Rectal smooth muscle tissue (tissue), 1 donor: ENCODE results near the gene TMCO4.
"Not testable (repeated sequence)": the region's sequence is repeated elsewhere in the genome, so short reads cannot be mapped to it uniquely, and the experiment has no call there.

Source experiments
- H3K27ac ChIP-seq: one replicate; pipeline ENCODE4 v1.7.0; 2013; ENCODE audit warnings: low read depth, low read length, inconsistent platforms
- H3K27me3 ChIP-seq: one replicate; pipeline ENCODE4 v1.7.0; 2013; ENCODE audit warnings: low read length; ENCODE audit not compliant: control insufficient read depth, insufficient read depth
- H3K36me3 ChIP-seq: one replicate; pipeline ENCODE4 v1.7.0; 2013; ENCODE audit warnings: low read length; ENCODE audit not compliant: control insufficient read depth, insufficient read depth
- H3K4me1 ChIP-seq: one replicate; pipeline ENCODE4 v1.7.0; 2013; ENCODE audit warnings: low read length; ENCODE audit not compliant: control insufficient read depth, insufficient read depth
- H3K4me3 ChIP-seq: one replicate; pipeline ENCODE4 v1.7.0; 2013; ENCODE audit warnings: low read length
- H3K9ac ChIP-seq: one replicate; pipeline ENCODE4 v1.7.0; 2013; ENCODE audit warnings: low read length

Gene TMCO4

DNA sequence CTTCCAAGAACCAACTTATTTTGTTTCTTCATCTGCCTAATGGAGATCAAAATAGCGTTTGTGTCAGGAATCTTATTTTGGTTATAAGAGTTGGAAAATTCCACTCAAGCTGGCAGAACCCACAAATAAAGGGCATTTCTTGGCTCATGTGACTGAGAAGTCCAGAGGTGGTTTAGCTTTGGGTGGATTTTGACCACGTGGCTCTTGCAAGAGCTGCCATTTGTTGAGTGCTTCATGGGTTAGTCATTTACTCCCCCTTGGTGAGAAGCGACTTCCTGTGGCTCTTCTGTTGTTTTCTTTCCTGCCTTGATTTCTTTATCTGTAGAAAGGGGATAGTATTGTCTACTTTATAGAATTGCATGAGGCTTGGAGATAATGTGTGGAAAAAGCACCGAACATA, 24.8 kb upstream of the TMCO4 start:
- H3K4me3 ChIP-seq = no peak overlapping the region
- no peaks in the 10 kb centered on the region for H3K27me3 ChIP-seq
- no peak overlapping the region for H3K9ac ChIP-seq
- H3K27ac ChIP-seq = no peak overlapping the region
- no peaks in the 10 kb centered on the region for H3K36me3 ChIP-seq
- H3K4me1 ChIP-seq = no peaks in the 10 kb centered on the region

DNA sequence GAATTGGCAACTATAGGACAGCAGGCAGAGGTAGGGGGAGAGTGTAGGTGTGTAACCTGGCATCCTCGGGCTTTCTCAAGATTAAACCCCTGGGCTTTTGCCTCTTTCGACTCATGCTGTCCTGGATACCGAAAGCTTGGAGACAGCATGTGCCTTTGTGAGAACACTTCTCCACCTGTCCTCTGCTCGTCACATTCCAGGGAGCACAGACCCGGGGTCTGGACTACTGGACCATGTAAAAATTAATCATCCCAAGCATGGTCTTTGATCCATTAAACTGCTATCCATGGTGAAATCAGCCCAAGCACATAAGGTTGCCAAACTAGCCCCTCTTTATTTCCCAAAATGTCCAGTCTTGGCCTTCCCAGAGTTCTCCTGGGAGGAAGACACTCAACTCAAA, 24.3 kb upstream of the TMCO4 start:
- Histone ChIP-seq H3K4me3 (no peak overlapping the region), H3K9ac (no peak overlapping the region), H3K4me1 (no peaks in the 10 kb centered on the region), H3K36me3 (no peaks in the 10 kb centered on the region), H3K27ac (no peak overlapping the region), H3K27me3 (no peaks in the 10 kb centered on the region)

DNA sequence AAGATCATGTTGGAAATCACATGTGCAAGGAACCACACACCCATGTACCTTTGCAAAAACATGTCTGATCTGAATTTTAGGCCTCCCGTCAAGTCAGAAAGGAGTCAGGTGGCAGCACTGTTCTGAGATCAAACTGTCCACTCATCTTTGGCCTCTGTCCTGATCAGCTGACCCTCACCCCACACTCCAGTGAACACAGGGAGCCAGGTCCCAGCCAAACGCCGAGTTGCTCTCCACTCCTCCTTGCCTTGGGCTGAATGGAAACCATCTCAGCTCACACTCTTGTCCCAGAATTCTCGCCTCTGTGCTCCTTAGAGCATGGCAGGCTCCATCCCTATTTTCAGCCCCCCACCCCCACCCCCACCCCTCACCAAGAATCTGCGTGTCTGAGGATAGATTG, 20.0 kb upstream of the TMCO4 start:
- Histone ChIP-seq H3K4me1 (no peaks in the 10 kb centered on the region), H3K9ac (no peak overlapping the region), H3K4me3 (no peak overlapping the region), H3K36me3 (no peaks in the 10 kb centered on the region), H3K27ac (no peak overlapping the region), H3K27me3 (no peaks in the 10 kb centered on the region)

DNA sequence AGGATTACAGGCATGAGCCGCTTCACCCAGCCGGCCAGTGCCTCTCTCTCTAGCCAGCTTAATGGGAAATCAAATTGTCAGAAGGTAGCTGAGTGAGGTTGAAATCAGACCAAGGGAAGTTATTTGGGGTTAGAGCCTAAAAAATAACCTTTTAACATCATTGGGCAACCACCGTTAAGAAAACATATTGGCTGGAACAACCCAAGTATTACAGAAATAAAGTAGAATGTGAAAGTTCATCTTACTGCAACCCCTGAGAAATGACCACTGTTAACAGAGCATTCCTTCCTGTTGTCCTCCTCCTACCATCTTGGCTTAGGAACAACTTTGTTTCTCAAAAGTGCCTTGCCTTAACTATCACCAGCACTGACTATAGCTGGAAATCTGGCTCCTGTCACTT, 18.6 kb upstream of the TMCO4 start:
- Histone ChIP-seq H3K4me3 (no peak overlapping the region), H3K27ac (no peak overlapping the region), H3K36me3 (no peaks in the 10 kb centered on the region), H3K9ac (no peak overlapping the region), H3K4me1 (no peaks in the 10 kb centered on the region), H3K27me3 (no peaks in the 10 kb centered on the region)

DNA sequence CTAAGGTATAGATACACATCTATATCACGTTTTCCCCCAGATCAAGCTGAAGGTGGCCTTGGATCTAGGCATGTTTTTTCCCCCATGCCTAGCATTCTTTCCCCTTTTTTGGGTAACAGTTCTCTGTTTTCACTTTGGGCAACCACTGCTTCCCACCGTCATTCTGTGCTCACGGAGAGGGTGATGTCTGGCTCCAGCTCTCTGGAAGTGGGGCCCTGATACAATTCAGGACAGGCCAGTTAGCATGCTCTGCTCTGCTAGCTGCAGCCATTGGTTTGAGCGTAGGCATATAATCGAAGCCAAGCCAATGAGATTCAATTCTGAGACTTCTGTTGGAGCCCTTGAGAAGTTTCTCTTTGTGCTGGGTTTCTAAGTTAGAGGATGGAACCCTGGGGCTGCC, 17.4 kb upstream of the TMCO4 start:
- Histone ChIP-seq H3K27ac (no peak overlapping the region), H3K4me1 (no peaks in the 10 kb centered on the region), H3K9ac (no peak overlapping the region), H3K27me3 (no peaks in the 10 kb centered on the region), H3K4me3 (no peak overlapping the region), H3K36me3 (no peaks in the 10 kb centered on the region)

DNA sequence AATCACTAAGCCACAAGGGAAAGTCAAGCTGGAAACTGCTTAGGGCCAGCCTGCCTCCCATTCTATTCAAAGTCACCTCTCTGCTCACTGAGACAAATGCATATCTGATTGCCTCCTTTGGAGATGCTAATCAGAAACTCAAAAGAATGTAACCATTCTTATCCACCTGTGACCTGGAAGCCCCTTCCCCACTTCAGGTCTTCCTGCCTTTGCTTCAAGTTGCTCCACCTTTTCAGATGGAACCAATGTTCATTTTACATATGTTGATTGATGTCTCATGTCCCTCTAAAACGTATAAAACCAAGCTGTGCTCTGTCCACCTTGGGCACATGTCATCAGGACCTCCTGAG, 17.0 kb upstream of the TMCO4 start:
- not testable (repeated sequence) for H3K4me1 ChIP-seq, H3K9ac ChIP-seq, H3K4me3 ChIP-seq, H3K27ac ChIP-seq, H3K27me3 ChIP-seq, H3K36me3 ChIP-seq

DNA sequence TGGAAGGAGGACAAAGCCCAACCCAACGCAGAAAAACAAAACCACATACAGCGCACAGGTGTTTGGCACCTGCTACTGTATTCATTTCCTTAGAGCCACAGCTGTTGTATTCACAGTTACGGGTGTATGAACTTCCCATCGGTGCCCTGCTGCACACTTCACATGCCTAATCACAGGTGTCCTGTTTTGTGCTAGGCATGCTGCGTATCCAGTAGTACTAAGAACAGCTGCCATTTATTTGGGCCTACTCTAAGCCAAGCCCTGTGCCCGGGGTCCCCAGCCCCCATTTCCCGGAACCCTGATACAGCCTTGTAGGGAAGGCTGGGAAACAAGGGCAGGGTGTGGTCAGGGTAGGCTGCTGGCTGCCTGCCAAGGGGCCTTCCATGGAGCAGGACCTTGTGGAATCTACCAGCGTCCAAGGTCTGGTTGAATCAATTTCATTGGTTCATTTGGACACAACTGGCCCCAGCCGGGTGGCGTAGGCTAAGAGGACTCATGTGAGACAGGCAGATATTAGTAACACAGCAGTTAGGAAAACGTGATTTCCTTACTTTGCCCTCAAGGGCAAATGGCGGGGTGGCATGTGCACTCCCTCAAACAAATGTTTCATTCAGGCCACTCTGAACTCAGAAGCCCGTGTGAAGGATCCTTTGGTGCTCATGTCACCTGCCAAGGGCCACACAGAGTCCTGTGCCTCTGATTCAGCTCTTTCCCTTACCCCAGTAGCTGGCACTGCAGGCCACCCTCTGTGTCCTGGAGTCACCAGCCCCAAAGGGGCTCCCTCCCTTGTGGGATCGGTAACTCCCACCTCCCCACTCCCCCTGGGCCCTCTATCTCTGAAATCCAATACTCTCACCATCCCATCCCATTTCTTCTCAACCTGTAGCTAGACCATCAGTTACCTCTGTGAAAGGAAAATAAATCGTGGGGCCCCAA, 16.4 kb upstream of the TMCO4 start:
- H3K9ac ChIP-seq = no peak overlapping the region
- H3K4me1 ChIP-seq = no peaks in the 10 kb centered on the region
- no peaks in the 10 kb centered on the region for H3K36me3 ChIP-seq
- H3K27me3 ChIP-seq = no peaks in the 10 kb centered on the region
- no peak overlapping the region for H3K4me3 ChIP-seq
- no peak overlapping the region for H3K27ac ChIP-seq

DNA sequence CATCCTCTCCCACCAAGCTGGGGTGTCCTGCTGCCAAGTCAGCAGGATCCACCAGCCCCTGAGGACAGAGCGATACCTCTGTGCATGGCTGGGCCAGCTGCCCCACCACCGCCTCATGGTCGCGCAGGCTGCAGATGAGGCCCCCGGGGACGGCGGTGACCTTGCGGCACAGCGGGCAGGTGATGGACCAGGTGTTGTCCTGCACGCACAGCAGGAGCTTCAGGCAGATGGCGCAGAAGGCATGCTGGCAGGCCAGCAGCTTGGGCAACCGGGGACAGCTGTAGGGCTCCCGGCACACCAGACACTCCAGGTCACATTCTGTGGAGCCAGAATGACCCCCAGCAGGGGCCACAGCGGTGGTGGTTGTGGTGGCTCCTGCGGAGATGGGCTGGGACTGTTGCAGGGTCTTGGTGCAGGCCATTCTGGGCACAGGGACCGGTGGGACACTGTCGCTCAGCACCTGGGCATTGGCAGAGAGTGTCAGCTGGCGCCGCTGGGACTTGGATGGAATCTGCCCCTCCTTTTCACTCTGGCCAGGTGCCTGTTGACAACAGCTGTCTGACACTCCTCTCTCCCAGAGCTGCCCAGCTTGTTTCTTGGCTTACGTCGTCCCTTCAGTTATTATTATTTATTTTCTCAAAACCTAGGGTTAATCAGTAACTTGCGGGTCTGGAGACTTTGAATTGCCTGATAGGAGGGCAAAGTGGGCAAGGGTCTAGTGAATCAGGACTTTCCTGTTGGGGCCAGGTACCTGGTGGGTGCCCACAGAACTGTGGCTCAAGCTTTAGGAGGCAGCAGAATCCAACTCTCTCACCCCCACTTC, 15.2 kb upstream of the TMCO4 start, which contains the start of gene RNF186:
RNF186 (minus strand) TSS at position 603 of the 823 bp plus-strand sequence; CDS start at position 421, 182 bp downstream.
- Histone ChIP-seq H3K4me1 (no peaks in the 10 kb centered on the region), H3K27ac (no peak within 1 kb of the TSS), H3K4me3 (peak within 1 kb of the TSS; percentile 61)

DNA sequence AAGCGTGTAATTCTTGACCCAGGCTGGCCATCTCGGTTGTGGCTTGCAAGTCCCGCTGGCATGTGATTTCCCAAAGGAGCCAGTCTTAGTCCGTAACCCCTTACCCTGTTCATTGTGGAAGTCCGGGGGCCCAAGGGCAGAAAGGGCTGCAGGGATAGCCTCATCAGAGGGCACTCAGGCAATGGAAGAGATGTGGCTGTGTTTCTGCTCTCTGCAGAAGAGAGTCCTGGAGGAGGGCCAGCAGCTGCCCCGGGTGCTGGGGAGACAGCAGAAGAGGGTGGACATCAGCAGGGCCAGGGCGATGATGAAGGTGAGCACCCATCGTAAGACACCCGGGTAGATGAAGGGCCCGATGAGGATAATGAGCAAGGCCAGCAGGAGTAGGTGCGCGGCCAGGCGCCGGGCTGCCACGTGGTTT, 14.5 kb upstream of the TMCO4 start:
- H3K36me3 ChIP-seq = no peaks in the 10 kb centered on the region
- H3K27me3 ChIP-seq = no peaks in the 10 kb centered on the region
- no peaks in the 10 kb centered on the region for H3K4me1 ChIP-seq
- H3K27ac ChIP-seq = no peak overlapping the region
- H3K9ac ChIP-seq = no peak overlapping the region
- peak overlapping the region; percentile 61 for H3K4me3 ChIP-seq

More for the DNA sequence above, 15.2 kb upstream of the TMCO4 start, which contains the start of gene RNF186:
- Histone ChIP-seq H3K9ac (peak within 1 kb of the TSS; percentile 4), H3K36me3 (no peaks in the 10 kb centered on the region), H3K27me3 (no peaks in the 10 kb centered on the region)

DNA sequence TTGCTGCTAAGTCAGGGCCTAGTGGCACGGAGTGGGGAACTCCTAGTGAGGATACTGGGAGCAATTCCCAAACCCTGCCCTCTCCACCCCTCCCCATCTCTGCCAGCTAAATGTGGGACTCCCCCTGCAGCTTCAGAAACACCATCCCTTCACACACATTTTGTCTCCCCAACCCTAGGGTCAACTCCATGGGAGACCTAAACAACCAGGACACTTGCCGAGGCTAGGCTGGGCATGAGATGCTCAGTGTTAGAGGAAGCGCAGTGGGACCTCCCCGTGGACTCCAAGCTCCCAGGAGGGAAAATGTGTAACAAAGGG, 13.9 kb upstream of the TMCO4 start:
- Histone ChIP-seq H3K27ac (no peak overlapping the region), H3K36me3 (no peaks in the 10 kb centered on the region), H3K4me3 (peak overlapping the region; percentile 61), H3K9ac (no peak overlapping the region), H3K4me1 (no peaks in the 10 kb centered on the region), H3K27me3 (no peaks in the 10 kb centered on the region)

DNA sequence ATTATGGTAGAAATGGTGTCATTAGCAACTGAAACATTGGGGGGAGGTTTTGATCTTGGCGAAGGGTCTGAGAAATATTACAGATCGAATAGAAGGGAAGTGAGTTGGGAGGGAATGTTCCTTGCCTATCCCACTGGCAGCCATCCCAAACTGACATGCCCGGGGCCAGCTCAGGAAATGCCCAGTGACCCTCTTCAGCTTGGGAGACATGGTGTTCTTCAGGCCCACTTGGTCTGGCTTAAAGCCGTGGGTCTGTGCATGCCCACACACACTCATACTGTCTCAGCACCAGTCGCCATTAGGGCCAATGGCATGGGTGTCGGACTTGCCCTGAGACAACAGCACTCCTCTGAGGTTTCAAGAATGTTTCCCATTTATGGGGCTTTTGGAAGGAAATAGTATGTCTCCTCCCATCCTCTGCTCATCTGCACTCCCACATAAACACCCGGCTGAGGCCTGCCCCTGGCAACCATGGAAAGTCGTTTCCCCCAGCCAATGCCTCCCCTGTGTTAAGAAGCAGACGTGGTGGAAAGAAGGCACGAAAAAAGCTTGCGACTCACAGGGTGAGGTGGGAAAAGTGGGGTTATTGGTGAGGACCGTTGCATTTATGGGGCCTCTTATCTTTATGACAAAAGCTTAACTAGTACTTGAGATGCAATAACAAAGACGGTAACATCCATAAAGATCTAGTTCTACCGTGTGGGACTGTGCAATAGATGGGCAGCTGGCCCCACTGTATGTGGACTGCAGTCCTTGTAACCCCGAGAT, 13.3 kb upstream of the TMCO4 start:
- no peak overlapping the region for H3K27ac ChIP-seq
- H3K9ac ChIP-seq = no peak overlapping the region
- H3K27me3 ChIP-seq = no peaks in the 10 kb centered on the region
- peak overlapping the region; percentile 61 for H3K4me3 ChIP-seq
- H3K36me3 ChIP-seq = no peaks in the 10 kb centered on the region
- H3K4me1 ChIP-seq = no peaks in the 10 kb centered on the region

DNA sequence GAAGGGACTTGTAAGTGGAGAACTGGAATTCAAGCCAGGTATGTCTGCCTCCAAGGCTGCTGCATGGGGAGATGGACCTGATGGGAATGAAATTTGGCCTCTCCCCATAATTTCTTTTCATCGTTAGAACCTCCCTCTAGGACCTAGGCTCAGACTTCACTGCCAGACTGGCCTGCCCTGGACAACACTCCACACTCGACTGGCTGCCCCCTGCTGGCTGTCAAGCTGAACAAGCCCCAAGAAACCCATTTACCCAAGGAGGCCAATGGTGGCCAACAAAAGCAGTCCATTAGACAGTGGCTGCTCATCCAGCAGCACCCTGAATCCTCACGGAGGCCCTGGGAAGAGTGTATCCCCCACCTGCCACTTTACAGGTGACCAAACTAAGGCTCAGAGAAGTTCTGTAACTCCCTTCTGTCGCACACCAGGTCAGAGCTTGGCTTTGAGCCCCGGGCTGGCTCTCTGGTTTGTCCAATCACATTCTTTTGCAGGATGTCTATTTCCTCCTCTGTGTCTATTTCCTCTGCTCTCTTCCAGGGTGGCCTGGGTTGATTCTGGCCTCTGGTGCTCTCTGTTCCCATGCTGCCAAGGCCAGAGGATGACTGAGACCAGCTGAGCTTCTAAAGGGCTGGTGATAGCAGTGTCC, 11.6 kb upstream of the TMCO4 start:
- H3K27ac ChIP-seq = no peak overlapping the region
- no peaks in the 10 kb centered on the region for H3K4me1 ChIP-seq
- H3K36me3 ChIP-seq = no peaks in the 10 kb centered on the region
- no peak overlapping the region for H3K4me3 ChIP-seq
- H3K9ac ChIP-seq = no peak overlapping the region
- no peaks in the 10 kb centered on the region for H3K27me3 ChIP-seq
